ENCODE results near the gene CR2. TPM values are rescaled to one million over a fixed set of nuclear protein-coding genes. Genes with fewer than 3 reads are reported as not detected.

The CR2 gene
- total and polyA plus RNA-seq, 4 donors: 0.05 to 0.36 (median 0.14) TPM; not detected in 1

GRCh38 chr1:207424570-207425131 is 29.5 kb upstream of the CR2 start:
- 65% methylated on average over 17 of the region's 17 CpGs for WGBS
- no peak overlapping the region for H3K4me3 ChIP-seq (ENCODE audit: low read depth in 1 of 3, low read length in 3 of 3)
- H3K4me1 ChIP-seq (ENCODE audit: control insufficient read depth in 4 of 4, insufficient read depth in 4 of 4, low read length in 3 of 4): peaks cover 0 to 1% (median 0%) of the 10 kb centered on the region in 4 donors
- DNase-seq (ENCODE audit: low spot score): no peak
- H3K36me3 ChIP-seq (ENCODE audit: control insufficient read depth in 4 of 4, insufficient read depth in 3 of 4, low read depth in 1 of 4, low read length in 3 of 4): no peaks in the 10 kb centered on the region
- TF ChIP-seq HNF4A (conservative IDR thresholded peaks at IDR 0.05) (no peak), EGR1 (IDR thresholded peaks at IDR 0.05; ENCODE audit: low read depth in 2 of 2) (no peak), RAD21 (IDR thresholded peaks at IDR 0.05) (no peak)
- no peak overlapping the region for H3K27ac ChIP-seq (ENCODE audit: low read depth in 1 of 2, low read length in 2 of 2)
- H3K27me3 ChIP-seq (ENCODE audit: control insufficient read depth in 4 of 4, insufficient read depth in 4 of 4, low read length in 3 of 4): peaks cover 0 to 3% (median 0%) of the 10 kb centered on the region in 4 donors
- no peaks in the 10 kb centered on the region for H3K9me3 ChIP-seq (ENCODE audit: control insufficient read depth in 4 of 4, low read length in 3 of 4)
- no peak overlapping the region for H3K9ac ChIP-seq (ENCODE audit: low read depth in 1 of 2, low read length in 2 of 2)

- Histone ChIP-seq H3K9ac (ENCODE audit: low read depth in 1 of 2, low read length in 2 of 2) (no peak overlapping the region), H3K9me3 (ENCODE audit: control insufficient read depth in 4 of 4, low read length in 3 of 4) (no peaks in the 10 kb centered on the region), H3K27me3 (ENCODE audit: control insufficient read depth in 4 of 4, insufficient read depth in 4 of 4, low read length in 3 of 4) (peaks cover 0 to 3% (median 1%) of the 10 kb centered on the region in 4 donors), H3K4me3 (ENCODE audit: low read depth in 1 of 3, low read length in 3 of 3) (no peak overlapping the region), H3K4me1 (ENCODE audit: control insufficient read depth in 4 of 4, insufficient read depth in 4 of 4, low read length in 3 of 4) (peaks cover 0 to 1% (median 0%) of the 10 kb centered on the region in 4 donors), H3K36me3 (ENCODE audit: control insufficient read depth in 4 of 4, insufficient read depth in 3 of 4, low read depth in 1 of 4, low read length in 3 of 4) (no peaks in the 10 kb centered on the region), H3K27ac (ENCODE audit: low read depth in 1 of 2, low read length in 2 of 2) (no peak overlapping the region)
- TF ChIP-seq FOXA1 (IDR thresholded peaks at IDR 0.05) (no peak), HNF4A (conservative IDR thresholded peaks at IDR 0.05) (no peak), JUND (IDR thresholded peaks at IDR 0.05) (no peak), RXRA (IDR thresholded peaks at IDR 0.05) (no peak), SP1 (IDR thresholded peaks at IDR 0.05) (no peak)
- TF ChIP-seq, protein P1, sequence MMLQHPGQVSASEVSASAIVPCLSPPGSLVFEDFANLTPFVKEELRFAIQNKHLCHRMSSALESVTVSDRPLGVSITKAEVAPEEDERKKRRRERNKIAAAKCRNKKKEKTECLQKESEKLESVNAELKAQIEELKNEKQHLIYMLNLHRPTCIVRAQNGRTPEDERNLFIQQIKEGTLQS (IDR thresholded peaks at IDR 0.05): no peak
- no peak for DNase-seq (ENCODE audit: low spot score)
- WGBS: 87% methylated on average over 1 of the region's 1 CpG
Observed at GRCh38 chr1:207427832-207428585, 26.1 kb upstream of the CR2 start.

- 83% methylated on average over 2 of the region's 2 CpGs for WGBS
- Histone ChIP-seq H3K4me1 (ENCODE audit: control insufficient read depth in 4 of 4, insufficient read depth in 4 of 4, low read length in 3 of 4) (peaks cover 0 to 1% (median 0%) of the 10 kb centered on the region in 4 donors), H3K27me3 (ENCODE audit: control insufficient read depth in 4 of 4, insufficient read depth in 4 of 4, low read length in 3 of 4) (peaks cover 0 to 3% (median 1%) of the 10 kb centered on the region in 4 donors), H3K36me3 (ENCODE audit: control insufficient read depth in 4 of 4, insufficient read depth in 3 of 4, low read depth in 1 of 4, low read length in 3 of 4) (no peaks in the 10 kb centered on the region), H3K27ac (ENCODE audit: low read depth in 1 of 2, low read length in 2 of 2) (no peak overlapping the region), H3K9me3 (ENCODE audit: control insufficient read depth in 4 of 4, low read length in 3 of 4) (no peaks in the 10 kb centered on the region), H3K9ac (ENCODE audit: low read depth in 1 of 2, low read length in 2 of 2) (no peak overlapping the region), H3K4me3 (ENCODE audit: low read depth in 1 of 3, low read length in 3 of 3) (no peak overlapping the region)
- no peak for DNase-seq (ENCODE audit: low spot score)
- TF ChIP-seq FOXA1 (IDR thresholded peaks at IDR 0.05) (no peak), REST (IDR thresholded peaks at IDR 0.05) (no peak), HNF4A (conservative IDR thresholded peaks at IDR 0.05) (no peak), ZBTB33 (IDR thresholded peaks at IDR 0.05) (no peak), TAF1 (conservative IDR thresholded peaks at IDR 0.05) (no peak), RAD21 (IDR thresholded peaks at IDR 0.05) (no peak), GABPA (IDR thresholded peaks at IDR 0.05 in 1 of 2, conservative IDR thresholded peaks at IDR 0.05 in 1 of 2) (no peak), MAX (IDR thresholded peaks at IDR 0.05) (no peak)
Observed at GRCh38 chr1:207428783-207429182, 25.3 kb upstream of the CR2 start.

All from liver (tissue), 9 donors.